ENCODE data around the gene PALMD. TPM values are rescaled to one million over a fixed set of nuclear protein-coding genes. Genes with fewer than 3 reads are reported as not detected.

The PALMD gene
- total and polyA plus RNA-seq, 11 donors = 74.0 to 236 (median 120) TPM

- 49 to 58% (median 54%) methylated on average over 3 of the region's 3 CpGs for WGBS, 4 donors
- no peaks in the 10 kb centered on the region for H3K9me3 ChIP-seq
- H3K36me3 ChIP-seq = peaks cover 0 to 42% (median 22%) of the 10 kb centered on the region in 9 donors
- no peaks in the 10 kb centered on the region for H3K27me3 ChIP-seq
- TF ChIP-seq POLR2A (IDR thresholded peaks at IDR 0.05) (no peak), CTCF (IDR thresholded peaks at IDR 0.05) (no peak)
- intact Hi-C loops (cut with DNase I) = loop anchor here in 2 of 10 donors (5.0 to 10.0 kb wide), 2 partner anchors 127 to 129 kb away; no protein-coding TSS in a partner anchor
- peak in 1 of 4 donors; percentile 38 for ATAC-seq
- no peak for DNase-seq
- no peak overlapping the region for H3K4me3 ChIP-seq
- H3K4me1 ChIP-seq = peaks cover 32 to 98% (median 66%) of the 10 kb centered on the region in 12 donors
- H3K27ac ChIP-seq = peak overlapping the region; percentile 35 to 98 (median 73)
Observed at GRCh38 chr1:99661780-99662179, 15.9 kb downstream of the PALMD start.

- peak overlapping the region; percentile 35 to 98 (median 73) for H3K27ac ChIP-seq
- WGBS, 4 donors = 19 to 42% (median 28%) methylated on average over 3 of the region's 3 CpGs
- no peak for TF ChIP-seq POLR2A (IDR thresholded peaks at IDR 0.05)
- TF ChIP-seq CTCF (IDR thresholded peaks at IDR 0.05) = no peak
- H3K36me3 ChIP-seq = peaks cover 0 to 51% (median 30%) of the 10 kb centered on the region in 9 donors
- DNase-seq (peak; percentile 69 to 86 (median 81)), ATAC-seq (peak; percentile 68 to 89 (median 87))
- no peaks in the 10 kb centered on the region for H3K9me3 ChIP-seq
- peaks cover 32 to 97% (median 62%) of the 10 kb centered on the region in 12 donors for H3K4me1 ChIP-seq
- intact Hi-C loops (cut with DNase I) = loop anchor here in 2 of 10 donors (5.0 to 10.0 kb wide), 2 partner anchors 128 to 130 kb away; no protein-coding TSS in a partner anchor
- no peak overlapping the region for H3K4me3 ChIP-seq
- H3K27me3 ChIP-seq = no peaks in the 10 kb centered on the region
Observed at GRCh38 chr1:99662539-99663080, 16.7 kb downstream of the PALMD start.

GRCh38 chr1:99663501-99663900 lies 17.6 kb downstream of the PALMD start:
- Histone ChIP-seq H3K27me3 (no peaks in the 10 kb centered on the region), H3K9me3 (no peaks in the 10 kb centered on the region), H3K4me3 (no peak overlapping the region), H3K27ac (peak overlapping the region; percentile 6 to 98 (median 73)), H3K36me3 (peaks cover 0 to 59% (median 39%) of the 10 kb centered on the region in 9 donors), H3K4me1 (peaks cover 32 to 93% (median 59%) of the 10 kb centered on the region in 12 donors)
- WGBS, 4 donors = 77 to 88% (median 84%) methylated on average over 2 of the region's 2 CpGs
- no peak for ATAC-seq
- intact Hi-C loops (cut with DNase I) = loop anchor here in 2 of 10 donors (5.0 to 10.0 kb wide), 2 partner anchors 129 to 131 kb away; no protein-coding TSS in a partner anchor
- TF ChIP-seq CTCF (IDR thresholded peaks at IDR 0.05) (no peak), POLR2A (IDR thresholded peaks at IDR 0.05) (no peak)
- DNase-seq = no peak

- DNase-seq (no peak), ATAC-seq (no peak)
- Histone ChIP-seq H3K27ac (peak overlapping the region in 3 of 12 donors; percentile 4 to 81 (median 73)), H3K4me3 (no peak overlapping the region), H3K9me3 (no peaks in the 10 kb centered on the region), H3K36me3 (peaks cover 0 to 77% (median 51%) of the 10 kb centered on the region in 9 donors), H3K4me1 (peaks cover 32 to 92% (median 49%) of the 10 kb centered on the region in 12 donors), H3K27me3 (no peaks in the 10 kb centered on the region)
- TF ChIP-seq POLR2A (IDR thresholded peaks at IDR 0.05) (no peak), CTCF (IDR thresholded peaks at IDR 0.05) (no peak)
- WGBS, 4 donors = 90 to 100% (median 97%) methylated on average over 1 of the region's 1 CpG
- intact Hi-C loops (cut with DNase I) = loop anchor here in 1 of 10 donors (10.0 kb wide), 1 partner anchor 130 kb away; no protein-coding TSS in a partner anchor
Observed at GRCh38 chr1:99665212-99665611, 19.3 kb downstream of the PALMD start.
